Activated CD4-positive, alpha-beta T cell treated with anti-CD3 and anti-CD28 coated beads, Interleukin-2, amount 10 ng/mL, durations not matched to agents 24 days and 14 days (primary cell): ENCODE measurements around the gene BCL2L1. TPM values are rescaled to one million over a fixed set of nuclear protein-coding genes. Genes with fewer than 3 reads are reported as not detected.
"Not testable (repeated sequence)": the region's sequence is repeated elsewhere in the genome, so short reads cannot be mapped to it uniquely, and the experiment has no call there.

ENCODE experiments used
- DNase-seq: peaks from one replicate; pipeline ENCODE4 v3.0.0; 2022
- H3K27ac Mint-ChIP-seq: one replicate; pipeline ENCODE4 v1.8.0; 2022; ENCODE audit warnings: mild to moderate bottlenecking, mixed read lengths
- H3K27me3 Mint-ChIP-seq: one replicate; pipeline ENCODE4 v1.8.0; 2022; ENCODE audit warnings: mixed read lengths
- H3K36me3 Mint-ChIP-seq: one replicate; pipeline ENCODE4 v1.8.0; 2022; ENCODE audit warnings: low read depth, mild to moderate bottlenecking, mixed read lengths
- H3K4me1 Mint-ChIP-seq: one replicate; pipeline ENCODE4 v1.8.0; 2021; ENCODE audit warnings: mixed read lengths
- H3K4me3 Mint-ChIP-seq: one replicate; pipeline ENCODE4 v1.8.0; 2022; ENCODE audit warnings: mild to moderate bottlenecking, moderate library complexity, mixed read lengths
- H3K9me3 Mint-ChIP-seq: one replicate; pipeline ENCODE4 v1.8.0; 2021; ENCODE audit warnings: mixed read lengths
- intact Hi-C: fragments of 100-400 bp; cut with micrococcal nuclease; formaldehyde crosslinking; loops from one replicate; pipeline ENCODE4 v1.15.1; 2023
- total RNA-seq: library from RNA; stranded (reverse); gene quantifications from 2 replicates; pipeline ENCODE4 v1.2.3, GENCODE V29; 2022

The BCL2L1 gene
- total RNA-seq, 1 donor from 2014 or later = 379 TPM

GRCh38 chr20:31663838-31664695, 58.6 kb downstream of the BCL2L1 start:
- no peaks in the 10 kb centered on the region for H3K27me3 Mint-ChIP-seq
- intact Hi-C loops = no loop called here
- peaks cover 57% of the 10 kb centered on the region for H3K4me1 Mint-ChIP-seq
- DNase-seq = no peak
- peak overlapping the region; percentile 52 for H3K4me3 Mint-ChIP-seq
- no peaks in the 10 kb centered on the region for H3K9me3 Mint-ChIP-seq
- peak overlapping the region; percentile 84 for H3K27ac Mint-ChIP-seq
- H3K36me3 Mint-ChIP-seq = peaks cover 70% of the 10 kb centered on the region

GRCh38 chr20:31663524-31663837, 59.2 kb downstream of the BCL2L1 start:
- peaks cover 70% of the 10 kb centered on the region for H3K36me3 Mint-ChIP-seq
- DNase-seq = no peak
- H3K4me3 Mint-ChIP-seq = peak overlapping the region; percentile 52
- no peaks in the 10 kb centered on the region for H3K9me3 Mint-ChIP-seq
- intact Hi-C loops = no loop called here
- H3K4me1 Mint-ChIP-seq = peaks cover 56% of the 10 kb centered on the region
- H3K27me3 Mint-ChIP-seq = no peaks in the 10 kb centered on the region
- H3K27ac Mint-ChIP-seq = peak overlapping the region; percentile 84

DNA sequence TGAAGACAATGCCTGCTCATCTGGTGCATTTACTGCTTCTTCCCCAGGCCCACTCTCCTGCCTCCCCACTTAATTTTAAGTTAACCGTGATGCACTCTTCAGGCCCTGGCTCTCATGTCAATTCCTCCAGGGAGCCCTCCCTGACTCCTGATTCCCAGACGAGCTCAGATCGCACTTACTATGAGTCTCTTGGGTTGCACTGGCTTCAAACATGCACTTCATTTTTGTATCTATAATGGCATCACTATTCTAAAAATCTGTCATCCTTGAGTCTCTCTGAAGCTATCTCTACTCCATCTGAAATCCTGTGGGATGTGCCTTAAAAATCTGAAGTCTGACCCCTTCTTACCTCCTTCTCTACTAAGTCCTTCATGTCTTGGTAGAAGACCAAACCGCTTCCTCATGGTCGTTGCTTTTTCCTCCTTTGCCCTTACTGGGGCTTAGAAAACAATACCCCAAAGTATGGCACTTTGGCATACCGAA, 60.3 kb downstream of the BCL2L1 start:
- peak overlapping the region; percentile 78 for H3K4me3 Mint-ChIP-seq
- intact Hi-C loops = no loop called here
- no peaks in the 10 kb centered on the region for H3K9me3 Mint-ChIP-seq
- H3K27me3 Mint-ChIP-seq = no peaks in the 10 kb centered on the region
- H3K36me3 Mint-ChIP-seq = peaks cover 62% of the 10 kb centered on the region
- no peak for DNase-seq
- H3K4me1 Mint-ChIP-seq = peaks cover 48% of the 10 kb centered on the region
- H3K27ac Mint-ChIP-seq = peak overlapping the region; percentile 89

DNA sequence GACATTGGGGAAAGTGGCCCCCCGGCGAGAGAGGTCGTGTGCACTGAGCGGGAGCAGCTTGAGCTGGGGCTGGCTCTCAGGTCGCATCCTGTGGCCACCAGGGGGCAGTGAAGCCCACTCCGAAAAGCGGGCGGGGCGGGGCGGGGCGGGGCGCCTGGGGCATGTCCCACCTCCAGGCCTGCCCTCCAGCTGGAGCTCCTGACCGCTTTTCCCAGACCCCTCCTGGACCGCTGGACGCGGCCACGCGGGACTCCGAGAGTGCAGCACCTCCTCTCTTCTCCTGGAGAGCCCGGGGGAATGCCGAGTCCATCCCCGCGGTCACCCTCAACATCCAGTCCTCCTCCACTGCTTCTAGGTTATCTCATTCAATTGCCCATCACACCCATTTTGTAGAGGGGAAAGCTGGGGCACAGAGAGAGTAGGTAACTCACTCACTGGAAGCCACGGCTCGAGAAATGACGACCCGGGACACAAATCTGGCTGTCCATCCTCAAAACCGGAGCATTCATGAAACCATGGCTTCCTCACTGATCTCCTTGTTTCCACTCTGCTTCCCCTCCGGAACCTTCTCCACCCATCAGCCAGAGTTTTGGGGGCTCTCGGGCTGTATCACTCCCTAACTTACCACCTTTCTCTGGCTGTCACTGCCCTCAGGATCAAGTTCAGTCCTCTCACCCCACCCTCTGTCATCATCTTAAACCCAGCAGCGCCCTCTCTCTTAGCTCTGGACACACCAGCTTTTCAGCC, 60.9 kb downstream of the BCL2L1 start:
- Mint-ChIP-seq H3K36me3 (peaks cover 57% of the 10 kb centered on the region), H3K27ac (peak overlapping the region; percentile 89), H3K27me3 (no peaks in the 10 kb centered on the region), H3K9me3 (no peaks in the 10 kb centered on the region), H3K4me3 (peak overlapping the region; percentile 78), H3K4me1 (peaks cover 47% of the 10 kb centered on the region)
- DNase-seq = peak; percentile 92
- intact Hi-C loops = loop anchor here (1.0 to 2.0 kb wide), 2 partner anchors 13 to 62 kb away; no protein-coding TSS in a partner anchor

GRCh38 chr20:31654534-31654933, 68.1 kb downstream of the BCL2L1 start:
- Mint-ChIP-seq H3K9me3 (no peaks in the 10 kb centered on the region), H3K4me1 (no peaks in the 10 kb centered on the region), H3K27me3 (peaks cover 6% of the 10 kb centered on the region), H3K4me3 (no peak overlapping the region), H3K36me3 (peaks cover 4% of the 10 kb centered on the region), H3K27ac (no peak overlapping the region)
- intact Hi-C loops = no loop called here
- DNase-seq = no peak

GRCh38 chr20:31653561-31653960, 69.1 kb downstream of the BCL2L1 start:
- H3K4me1 Mint-ChIP-seq = no peaks in the 10 kb centered on the region
- no peak overlapping the region for H3K27ac Mint-ChIP-seq
- peaks cover 6% of the 10 kb centered on the region for H3K27me3 Mint-ChIP-seq
- no peaks in the 10 kb centered on the region for H3K9me3 Mint-ChIP-seq
- no peak for DNase-seq
- H3K4me3 Mint-ChIP-seq = no peak overlapping the region
- peaks cover 2% of the 10 kb centered on the region for H3K36me3 Mint-ChIP-seq
- intact Hi-C loops = no loop called here

DNA sequence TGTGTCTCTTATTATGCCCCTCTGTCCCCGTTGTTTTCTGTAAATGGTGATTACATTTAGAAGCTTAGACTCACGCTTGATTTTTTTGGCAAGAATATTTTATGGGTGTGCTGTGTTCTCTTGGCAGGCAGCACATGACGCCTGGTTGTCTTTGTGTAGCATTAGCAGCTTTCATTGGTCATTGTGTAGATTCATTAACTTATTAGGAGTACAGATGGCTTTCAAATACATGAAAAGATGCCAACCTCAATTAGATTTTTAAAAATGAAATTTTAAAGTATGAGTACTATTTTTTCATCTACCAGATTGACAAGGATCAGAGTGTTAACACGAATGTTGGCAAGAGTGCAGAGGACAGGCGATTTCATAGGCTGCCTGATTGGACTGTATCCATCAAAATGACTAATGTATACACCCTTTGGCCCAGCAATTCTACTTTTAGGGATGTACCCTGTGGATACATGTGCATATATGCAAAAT, 69.7 kb downstream of the BCL2L1 start:
- intact Hi-C loops = no loop called here
- Mint-ChIP-seq H3K27ac (no peak overlapping the region), H3K4me3 (no peak overlapping the region), H3K27me3 (peaks cover 6% of the 10 kb centered on the region), H3K9me3 (no peaks in the 10 kb centered on the region), H3K4me1 (no peaks in the 10 kb centered on the region), H3K36me3 (peaks cover 2% of the 10 kb centered on the region)
- no peak for DNase-seq

GRCh38 chr20:31648104-31648503, 74.6 kb downstream of the BCL2L1 start:
- intact Hi-C loops, H3K27me3 Mint-ChIP-seq, H3K27ac Mint-ChIP-seq, H3K4me3 Mint-ChIP-seq, DNase-seq, H3K4me1 Mint-ChIP-seq, H3K36me3 Mint-ChIP-seq, H3K9me3 Mint-ChIP-seq: not testable (repeated sequence)

DNA sequence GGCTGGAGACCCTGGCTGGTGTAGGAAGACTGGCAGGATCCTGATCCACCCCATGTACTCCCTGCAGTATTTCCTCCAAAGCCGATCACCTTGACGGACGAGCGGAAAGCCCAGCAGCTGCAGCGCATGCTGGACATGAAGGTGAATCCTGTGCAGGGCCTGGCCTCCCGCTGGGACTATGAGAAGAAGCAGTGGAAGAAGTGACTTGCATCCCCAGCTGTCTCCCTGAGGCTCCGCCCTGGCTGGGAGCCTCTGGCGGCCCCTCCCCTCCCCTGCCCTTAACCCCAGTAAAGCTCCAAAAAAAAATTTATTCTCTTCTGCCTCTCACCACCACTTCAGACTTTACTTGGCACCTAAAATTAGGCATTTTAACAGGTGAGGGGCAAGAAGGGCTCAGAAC, 78.0 kb downstream of the BCL2L1 start:
- Mint-ChIP-seq H3K27ac (no peak overlapping the region), H3K27me3 (peaks cover 9% of the 10 kb centered on the region), H3K9me3 (no peaks in the 10 kb centered on the region), H3K4me1 (peaks cover 7% of the 10 kb centered on the region), H3K4me3 (no peak overlapping the region), H3K36me3 (no peaks in the 10 kb centered on the region)
- intact Hi-C loops = no loop called here
- no peak for DNase-seq

GRCh38 chr20:31643522-31643921, 79.1 kb downstream of the BCL2L1 start:
- Mint-ChIP-seq H3K27ac (no peak overlapping the region), H3K4me1 (peaks cover 7% of the 10 kb centered on the region), H3K9me3 (no peaks in the 10 kb centered on the region), H3K36me3 (no peaks in the 10 kb centered on the region), H3K4me3 (no peak overlapping the region), H3K27me3 (peaks cover 9% of the 10 kb centered on the region)
- DNase-seq = no peak
- intact Hi-C loops = no loop called here

GRCh38 chr20:31642837-31643236, 79.8 kb downstream of the BCL2L1 start:
- intact Hi-C loops = no loop called here
- peaks cover 9% of the 10 kb centered on the region for H3K27me3 Mint-ChIP-seq
- no peaks in the 10 kb centered on the region for H3K9me3 Mint-ChIP-seq
- no peak for DNase-seq
- H3K27ac Mint-ChIP-seq = no peak overlapping the region
- no peaks in the 10 kb centered on the region for H3K36me3 Mint-ChIP-seq
- no peak overlapping the region for H3K4me3 Mint-ChIP-seq
- H3K4me1 Mint-ChIP-seq = peaks cover 7% of the 10 kb centered on the region

- no peak overlapping the region for H3K4me3 Mint-ChIP-seq
- intact Hi-C loops = no loop called here
- peaks cover 9% of the 10 kb centered on the region for H3K27me3 Mint-ChIP-seq
- H3K27ac Mint-ChIP-seq = no peak overlapping the region
- H3K4me1 Mint-ChIP-seq = peaks cover 7% of the 10 kb centered on the region
- H3K36me3 Mint-ChIP-seq = no peaks in the 10 kb centered on the region
- DNase-seq = no peak
- no peaks in the 10 kb centered on the region for H3K9me3 Mint-ChIP-seq
Measured at GRCh38 chr20:31641391-31641790, 81.3 kb downstream of the BCL2L1 start.

DNA sequence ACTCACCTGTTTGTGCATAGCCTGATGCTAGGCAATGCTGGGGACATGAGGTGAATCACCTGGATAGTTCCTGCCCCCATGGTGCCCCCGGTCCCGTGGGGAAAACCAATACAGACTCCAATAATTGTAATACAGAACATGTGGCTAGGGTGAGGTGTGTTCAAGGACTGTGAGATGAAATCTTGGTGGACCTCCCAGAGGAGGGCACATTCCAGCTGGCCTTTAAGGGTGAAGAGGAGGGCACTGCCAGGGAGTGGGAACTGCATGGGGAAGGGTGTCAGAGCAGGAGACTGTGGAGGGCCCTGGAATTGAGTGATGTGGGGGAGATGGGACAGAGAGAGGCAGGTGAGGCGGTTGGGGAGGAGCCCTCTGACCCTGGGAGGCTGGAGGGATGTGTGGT, 82.4 kb downstream of the BCL2L1 start:
- intact Hi-C loops = no loop called here

GRCh38 chr20:31638816-31639215, 83.9 kb downstream of the BCL2L1 start:
- DNase-seq = no peak
- Mint-ChIP-seq H3K36me3 (no peaks in the 10 kb centered on the region), H3K27ac (no peak overlapping the region), H3K27me3 (peaks cover 7% of the 10 kb centered on the region), H3K9me3 (no peaks in the 10 kb centered on the region), H3K4me1 (peaks cover 7% of the 10 kb centered on the region), H3K4me3 (no peak overlapping the region)
- intact Hi-C loops = no loop called here

More for the DNA sequence above, 82.4 kb downstream of the BCL2L1 start:
- peaks cover 7% of the 10 kb centered on the region for H3K4me1 Mint-ChIP-seq
- H3K9me3 Mint-ChIP-seq = no peaks in the 10 kb centered on the region
- DNase-seq = no peak
- H3K27ac Mint-ChIP-seq = no peak overlapping the region
- H3K4me3 Mint-ChIP-seq = no peak overlapping the region
- peaks cover 7% of the 10 kb centered on the region for H3K27me3 Mint-ChIP-seq
- no peaks in the 10 kb centered on the region for H3K36me3 Mint-ChIP-seq
